ENCODE results near the gene ANGPTL4. TPM values are rescaled to one million over a fixed set of nuclear protein-coding genes. Genes with fewer than 3 reads are reported as not detected.
A peak's percentile ranks its signal among the peaks of the same experiment; 100 is the strongest.
"Not testable (repeated sequence)": the region's sequence is repeated elsewhere in the genome, so short reads cannot be mapped to it uniquely, and the experiment has no call there.

Gene ANGPTL4
- polyA plus RNA-seq, 2 of the 4 experiments (the other 2 are of a cell fraction): 12.3 to 30.8 TPM

- not testable (repeated sequence) for H3K27ac ChIP-seq; ATAC-seq; H3K4me2 ChIP-seq; DNase-seq (ENCODE audit: low read depth in 1 of 2, low spot score in 1 of 2); H3K4me3 ChIP-seq; FAIRE-seq; H3K9me3 ChIP-seq
- ChIA-PET POLR2A (interaction anchor here (0.8 kb wide), 1 partner anchor 9 kb away, joined by 5 read pairs; no protein-coding TSS in a partner anchor), CTCF (interaction anchor here (1.0 to 3.3 kb wide), 2 partner anchors 12 to 22 kb away, joined by 4 to 18 read pairs; no protein-coding TSS in a partner anchor)
- peaks cover 11% of the 10 kb centered on the region; the same call in 1 of the 3 replicates for H3K4me1 ChIP-seq
- WGBS (ENCODE audit: missing lambda C conversion rate): 91% methylated on average over 8 of the region's 10 CpGs
Measured at GRCh38 chr19:8376373-8376974, 12.5 kb downstream of the ANGPTL4 start.

GRCh38 chr19:8377598-8377997 is 13.6 kb downstream of the ANGPTL4 start:
- Histone ChIP-seq H3K4me3 (no peak overlapping the region), H3K9me3 (no peaks in the 10 kb centered on the region), H3K27ac (no peak overlapping the region; a peak in 1 of 6 replicates), H3K4me2 (no peak overlapping the region), H3K4me1 (peaks cover 11% of the 10 kb centered on the region; the same call in 1 of the 3 replicates)
- WGBS (ENCODE audit: missing lambda C conversion rate): 71% methylated on average over 1 of the region's 1 CpG
- TF ChIP-seq SREBF2 (IDR thresholded peaks at IDR 0.05) (no peak), HOXB5 (CRISPR knock-in tag; IDR thresholded peaks at IDR 0.05) (no peak), TFCP2L1 (CRISPR knock-in tag; IDR thresholded peaks at IDR 0.05) (no peak), FOSB (CRISPR knock-in tag; IDR thresholded peaks at IDR 0.05) (no peak), ZNF302 (CRISPR knock-in tag; IDR thresholded peaks at IDR 0.05) (no peak), RARB (CRISPR knock-in tag; IDR thresholded peaks at IDR 0.05) (no peak), POLR2A (IDR thresholded peaks at IDR 0.05; ENCODE audit: low read length) (no peak), RNF2 (IDR thresholded peaks at IDR 0.05; ENCODE audit: borderline replicate concordance, low read depth) (no peak), NPAS2 (CRISPR knock-in tag; IDR thresholded peaks at IDR 0.05; ENCODE audit: borderline replicate concordance) (no peak), ELK1 (IDR thresholded peaks at IDR 0.05; ENCODE audit: low read depth, low read length) (no peak), RFX5 (IDR thresholded peaks at IDR 0.05) (no peak), BCL3 (IDR thresholded peaks at IDR 0.05) (no peak), HEYL (CRISPR knock-in tag; IDR thresholded peaks at IDR 0.05) (no peak), CEBPB (IDR thresholded peaks at IDR 0.05) (no peak), ATOH8 (CRISPR knock-in tag; IDR thresholded peaks at IDR 0.05; ENCODE audit: low read depth) (no peak), NR3C1 (IDR thresholded peaks at IDR 0.05) (no peak)
- CTCF ChIA-PET: interaction anchor here (0.5 to 3.3 kb wide), 2 partner anchors 23 to 213 kb away, joined by 3 to 18 read pairs; no protein-coding TSS in a partner anchor
- DNase-seq (ENCODE audit: low read depth in 1 of 2, low spot score in 1 of 2): no peak
- POLR2A ChIA-PET: no interaction called here
- ATAC-seq: peak in 1 of 2 experiments; percentile 27; a peak in 3 of 6 replicates
- no peak for FAIRE-seq

GRCh38 chr19:8379156-8379891 is 15.4 kb downstream of the ANGPTL4 start:
- peak; percentile 80 for TF ChIP-seq MAFK (IDR thresholded peaks at IDR 0.05; ENCODE audit: partially characterized antibody)
- not testable (repeated sequence) for FAIRE-seq, H3K4me2 ChIP-seq

GRCh38 chr19:8384569-8384968 is 20.6 kb downstream of the ANGPTL4 start:
- not testable (repeated sequence) for H3K4me2 ChIP-seq, ATAC-seq

More at GRCh38 chr19:8379156-8379891, 15.4 kb downstream of the ANGPTL4 start:
- not testable (repeated sequence) for ATAC-seq; H3K9me3 ChIP-seq; H3K27ac ChIP-seq; DNase-seq (ENCODE audit: low read depth in 1 of 2, low spot score in 1 of 2); H3K4me3 ChIP-seq; H3K4me1 ChIP-seq
- POLR2A ChIA-PET: interaction anchor here (1.1 kb wide), 1 partner anchor 11 kb away, joined by 4 read pairs; the partner anchor contains the start of gene RAB11B
- CTCF ChIA-PET: interaction anchor here (1.1 to 3.3 kb wide), 2 partner anchors 17 to 25 kb away, joined by 3 to 18 read pairs; no protein-coding TSS in a partner anchor
- 88% methylated on average over 13 of the region's 13 CpGs for WGBS (ENCODE audit: missing lambda C conversion rate)

GRCh38 chr19:8385103-8385502 is 21.1 kb downstream of the ANGPTL4 start:
- POLR2A ChIA-PET, H3K4me2 ChIP-seq: not testable (repeated sequence)
- CTCF ChIA-PET: interaction anchor here (1.5 kb wide), 1 partner anchor 31 kb away, joined by 4 read pairs; no protein-coding TSS in a partner anchor

More at GRCh38 chr19:8384569-8384968, 20.6 kb downstream of the ANGPTL4 start:
- 72% methylated on average over 4 of the region's 4 CpGs for WGBS (ENCODE audit: missing lambda C conversion rate)
- FAIRE-seq; POLR2A ChIA-PET; CTCF ChIA-PET; DNase-seq (ENCODE audit: low read depth in 1 of 2, low spot score in 1 of 2); H3K27ac ChIP-seq; H3K9me3 ChIP-seq; H3K4me3 ChIP-seq: not testable (repeated sequence)
- peaks cover 21% of the 10 kb centered on the region; the same call in 2 of the 3 replicates for H3K4me1 ChIP-seq

GRCh38 chr19:8385566-8385965 is 21.6 kb downstream of the ANGPTL4 start:
- POLR2A ChIA-PET; FAIRE-seq; H3K4me3 ChIP-seq; H3K9me3 ChIP-seq; ATAC-seq; DNase-seq (ENCODE audit: low read depth in 1 of 2, low spot score in 1 of 2); H3K4me2 ChIP-seq; H3K27ac ChIP-seq: not testable (repeated sequence)
- CTCF ChIA-PET: interaction anchor here (1.5 kb wide), 1 partner anchor 31 kb away, joined by 4 read pairs; no protein-coding TSS in a partner anchor
- WGBS (ENCODE audit: missing lambda C conversion rate): 98% methylated on average over 3 of the region's 3 CpGs
- peaks cover 21% of the 10 kb centered on the region; the same call in 2 of the 3 replicates for H3K4me1 ChIP-seq

More at GRCh38 chr19:8385103-8385502, 21.1 kb downstream of the ANGPTL4 start:
- peaks cover 21% of the 10 kb centered on the region; the same call in 2 of the 3 replicates for H3K4me1 ChIP-seq
- ATAC-seq; H3K27ac ChIP-seq; H3K9me3 ChIP-seq; DNase-seq (ENCODE audit: low read depth in 1 of 2, low spot score in 1 of 2); FAIRE-seq; H3K4me3 ChIP-seq: not testable (repeated sequence)
- WGBS (ENCODE audit: missing lambda C conversion rate): 86% methylated on average over 2 of the region's 2 CpGs

All from A549 (cell line).